Natural killer cell (primary cell): ENCODE measurements around the gene OXCT1. TPM values are rescaled to one million over a fixed set of nuclear protein-coding genes. Genes with fewer than 3 reads are reported as not detected.
A peak's percentile ranks its signal among the peaks of the same experiment; 100 is the strongest.

Experiments used
- ATAC-seq, 3 donors: fragments of 150-1000 bp in 2 of 3; fragments of 200-7000 bp in 1 of 3; cut with Tn5 transposase; 1 replicate in 1 of 3; 2 replicates in 2 of 3; pipeline ENCODE4 v1.10.0; 2021; ENCODE audit warnings: mild to moderate bottlenecking in 2 of 3, moderate library complexity in 2 of 3
- DNase-seq, 2 donors: peaks; one replicate each; pipeline versions ENCODE4 v3.0.0 to v3.0.0-alpha.2; 2013 to 2021; ENCODE audit warnings: mixed read lengths in 1 of 2
- H3K27ac ChIP-seq: one replicate; pipeline ENCODE4 v1.5.1; 2013; ENCODE audit warnings: mild to moderate bottlenecking, low read length
- H3K27me3 ChIP-seq: one replicate; pipeline ENCODE4 v1.6.1; 2013; ENCODE audit warnings: low read length; ENCODE audit not compliant: control insufficient read depth, insufficient read depth
- H3K36me3 ChIP-seq: one replicate; pipeline ENCODE4 v1.6.1; 2013; ENCODE audit warnings: low read length; ENCODE audit not compliant: control insufficient read depth, insufficient read depth
- H3K4me1 ChIP-seq: one replicate; pipeline ENCODE4 v1.6.1; 2013; ENCODE audit warnings: low read length; ENCODE audit not compliant: control insufficient read depth, insufficient read depth
- H3K4me3 ChIP-seq: one replicate; pipeline ENCODE4 v1.5.1; 2013; ENCODE audit warnings: low read length
- H3K9me3 ChIP-seq: one replicate; pipeline ENCODE4 v1.6.1; 2013; ENCODE audit warnings: low read length; ENCODE audit not compliant: control insufficient read depth, insufficient read depth
- H3K27ac Mint-ChIP-seq, 2 donors: one replicate each; pipeline ENCODE4 v1.8.0; 2022; ENCODE audit warnings: mild to moderate bottlenecking in 2 of 2, mixed read lengths in 2 of 2, moderate library complexity in 1 of 2
- H3K27me3 Mint-ChIP-seq, 2 donors: one replicate each; pipeline ENCODE4 v1.8.0; 2022; ENCODE audit warnings: low read depth in 2 of 2, mixed read lengths in 2 of 2
- H3K36me3 Mint-ChIP-seq: one replicate; pipeline ENCODE4 v1.8.0; 2022; ENCODE audit warnings: mixed read lengths
- H3K4me1 Mint-ChIP-seq, 2 donors: one replicate each; pipeline ENCODE4 v1.8.0; 2022; ENCODE audit warnings: mixed read lengths in 2 of 2
- H3K4me3 Mint-ChIP-seq: one replicate; pipeline ENCODE4 v1.8.0; 2022; ENCODE audit warnings: mild to moderate bottlenecking, moderate library complexity, mixed read lengths
- H3K9me3 Mint-ChIP-seq, 2 donors: one replicate each; pipeline ENCODE4 v1.8.0; 2022; ENCODE audit warnings: mixed read lengths in 2 of 2
- WGBS: methylation state at CpG from one replicate; pipeline ENCODE4 v1.1.7; 2013; ENCODE audit warnings: missing lambda C conversion rate; ENCODE audit not compliant: insufficient coverage; 5-methylcytosine and 5-hydroxymethylcytosine counted together
- intact Hi-C: fragments of 100-400 bp; cut with micrococcal nuclease; formaldehyde crosslinking; loops from one replicate; pipeline ENCODE4 v1.14.2; 2022
- total RNA-seq, 4 donors: library from RNA; stranded (reverse); fragments of 120-200 nt in 1 of 4; gene quantifications; one replicate each; pipeline versions ENCODE4 v1.2.3 to v1.2.4, GENCODE V29; 2013 to 2022
- TF ChIP-seq, protein P1 (sequence below): fragments of 200-600 bp; IDR thresholded peaks from one replicate; pipeline ENCODE4 v1.8.0; 2022; ENCODE audit warnings: antibody characterized with exemption

The OXCT1 gene
- total RNA-seq, 3 donors from 2014 or later (not counting 1 experiment from before 2014, with no cell fraction given), result 17.1 to 19.9 (median 18.0) TPM

DNA sequence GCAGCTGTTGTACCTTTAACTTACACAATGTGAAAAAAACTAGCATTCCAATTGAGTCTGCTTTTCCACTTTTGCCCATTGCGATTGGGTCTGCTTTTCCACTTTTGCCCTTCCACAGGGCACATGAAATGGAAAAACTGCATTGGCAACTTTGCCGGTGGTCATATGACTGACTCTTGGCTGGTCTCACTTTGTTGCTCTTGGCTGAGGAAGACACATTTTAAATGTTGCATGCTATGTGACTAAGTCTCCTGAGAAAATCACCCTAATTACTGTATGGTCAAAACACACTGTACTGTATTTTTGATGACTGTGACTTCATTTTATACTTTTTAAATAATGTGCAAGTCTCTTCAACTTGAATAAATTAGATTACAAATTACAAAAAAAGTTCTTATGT lies 1.6 kb upstream of the OXCT1 start:
- TF ChIP-seq, protein P1, sequence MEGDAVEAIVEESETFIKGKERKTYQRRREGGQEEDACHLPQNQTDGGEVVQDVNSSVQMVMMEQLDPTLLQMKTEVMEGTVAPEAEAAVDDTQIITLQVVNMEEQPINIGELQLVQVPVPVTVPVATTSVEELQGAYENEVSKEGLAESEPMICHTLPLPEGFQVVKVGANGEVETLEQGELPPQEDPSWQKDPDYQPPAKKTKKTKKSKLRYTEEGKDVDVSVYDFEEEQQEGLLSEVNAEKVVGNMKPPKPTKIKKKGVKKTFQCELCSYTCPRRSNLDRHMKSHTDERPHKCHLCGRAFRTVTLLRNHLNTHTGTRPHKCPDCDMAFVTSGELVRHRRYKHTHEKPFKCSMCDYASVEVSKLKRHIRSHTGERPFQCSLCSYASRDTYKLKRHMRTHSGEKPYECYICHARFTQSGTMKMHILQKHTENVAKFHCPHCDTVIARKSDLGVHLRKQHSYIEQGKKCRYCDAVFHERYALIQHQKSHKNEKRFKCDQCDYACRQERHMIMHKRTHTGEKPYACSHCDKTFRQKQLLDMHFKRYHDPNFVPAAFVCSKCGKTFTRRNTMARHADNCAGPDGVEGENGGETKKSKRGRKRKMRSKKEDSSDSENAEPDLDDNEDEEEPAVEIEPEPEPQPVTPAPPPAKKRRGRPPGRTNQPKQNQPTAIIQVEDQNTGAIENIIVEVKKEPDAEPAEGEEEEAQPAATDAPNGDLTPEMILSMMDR, result no peak

DNA sequence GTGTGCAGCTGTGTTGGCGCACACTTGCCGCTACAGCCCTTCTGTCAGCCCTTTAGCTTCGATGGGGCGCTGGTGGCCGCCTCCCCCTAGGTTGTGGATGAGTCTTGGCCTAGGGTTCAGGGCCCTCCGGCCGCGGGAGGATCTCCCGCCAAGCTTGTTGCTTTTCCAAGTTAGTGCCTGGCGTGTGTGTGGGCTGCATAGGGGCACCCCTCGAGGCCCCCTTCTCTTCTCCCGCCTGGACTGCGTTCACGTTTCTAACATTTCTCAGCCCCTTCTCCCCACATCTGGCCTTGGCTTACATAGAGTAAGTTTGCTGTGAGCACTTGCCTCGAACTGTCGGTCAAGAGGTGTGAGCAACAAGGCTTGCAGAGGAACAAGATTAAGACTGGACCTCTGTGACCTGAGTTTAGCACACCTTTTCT lies 413 bp upstream of the OXCT1 start:
- H3K4me1 Mint-ChIP-seq, result peaks cover 22 to 34% of the 10 kb centered on the region in 2 donors
- peaks cover 3 to 10% of the 10 kb centered on the region in 2 donors for H3K27me3 Mint-ChIP-seq
- DNase-seq, result no peak
- Histone ChIP-seq H3K27ac (peak overlapping the region; percentile 80), H3K27me3 (no peaks in the 10 kb centered on the region), H3K4me1 (peaks cover 22% of the 10 kb centered on the region), H3K36me3 (no peaks in the 10 kb centered on the region), H3K9me3 (no peaks in the 10 kb centered on the region), H3K4me3 (peak overlapping the region; percentile 94)
- TF ChIP-seq, protein P1, result no peak
- intact Hi-C loops, result loop anchor here (1.0 kb wide), 2 partner anchors 34 to 55 kb away; partner anchors contain the start of genes FBXO4 and RIMOC1
- no peaks in the 10 kb centered on the region for H3K9me3 Mint-ChIP-seq
- peak overlapping the region; percentile 84 to 89 for H3K27ac Mint-ChIP-seq
- H3K4me3 Mint-ChIP-seq, result peak overlapping the region; percentile 91
- 11% methylated on average over 16 of the region's 16 CpGs for WGBS
- no peaks in the 10 kb centered on the region for H3K36me3 Mint-ChIP-seq
- no peak for ATAC-seq

More for the DNA sequence above, 1.6 kb upstream of the OXCT1 start:
- intact Hi-C loops, result no loop called here
- H3K9me3 ChIP-seq, result no peaks in the 10 kb centered on the region
- no peak overlapping the region for H3K4me3 ChIP-seq
- WGBS, result 98% methylated on average over 2 of the region's 2 CpGs
- H3K36me3 ChIP-seq, result no peaks in the 10 kb centered on the region
- peaks cover 22% of the 10 kb centered on the region for H3K4me1 ChIP-seq
- Mint-ChIP-seq H3K4me1 (peaks cover 22 to 34% of the 10 kb centered on the region in 2 donors), H3K36me3 (no peaks in the 10 kb centered on the region), H3K4me3 (no peak overlapping the region), H3K27ac (no peak overlapping the region), H3K27me3 (peaks cover 4 to 11% of the 10 kb centered on the region in 2 donors), H3K9me3 (no peaks in the 10 kb centered on the region)
- ATAC-seq, result no peak
- no peak overlapping the region for H3K27ac ChIP-seq
- no peaks in the 10 kb centered on the region for H3K27me3 ChIP-seq
- no peak for DNase-seq

DNA sequence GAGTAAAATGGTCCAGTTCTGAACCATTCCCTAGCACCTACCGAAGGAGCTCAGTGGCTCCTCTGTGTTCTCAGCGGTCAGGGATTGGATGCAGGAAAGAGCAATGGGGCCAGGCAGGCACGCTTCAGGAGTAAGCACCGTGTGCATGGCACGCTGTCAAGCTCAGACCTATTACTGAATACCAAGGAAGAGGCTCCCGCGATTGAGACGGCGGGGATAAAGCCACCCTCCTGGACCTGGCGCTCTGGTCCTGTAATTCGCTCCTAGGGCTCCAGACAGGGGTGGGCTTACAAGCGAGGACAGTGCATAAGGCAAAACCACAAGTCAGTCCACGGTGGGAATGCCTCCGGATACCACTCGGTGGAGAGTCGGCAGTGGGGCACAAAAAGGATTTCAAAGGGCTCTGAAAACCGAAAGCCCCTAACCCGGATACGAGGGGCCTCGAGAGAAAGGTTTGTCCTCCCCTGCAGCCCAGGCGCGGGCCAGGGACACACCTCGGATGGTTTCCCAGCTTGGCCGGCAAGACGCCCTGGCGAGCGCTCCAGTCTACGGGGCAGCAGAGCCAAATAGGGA lies 988 bp downstream of the OXCT1 start:
- peaks cover 22 to 40% of the 10 kb centered on the region in 2 donors for H3K4me1 Mint-ChIP-seq
- peak overlapping the region; percentile 94 for H3K4me3 ChIP-seq
- H3K9me3 ChIP-seq, result no peaks in the 10 kb centered on the region
- no peaks in the 10 kb centered on the region for H3K27me3 Mint-ChIP-seq
- peaks cover 22% of the 10 kb centered on the region for H3K4me1 ChIP-seq
- peak overlapping the region; percentile 80 for H3K27ac ChIP-seq
- no peaks in the 10 kb centered on the region for H3K27me3 ChIP-seq
- 29% methylated on average over 28 of the region's 28 CpGs for WGBS
- H3K9me3 Mint-ChIP-seq, result no peaks in the 10 kb centered on the region
- ATAC-seq (no peak), DNase-seq (peak in 1 of 2 donors; percentile 50)
- H3K27ac Mint-ChIP-seq, result peak overlapping the region; percentile 84 to 89
- intact Hi-C loops, result no loop called here
- TF ChIP-seq, protein P1, result no peak
- peak overlapping the region; percentile 91 for H3K4me3 Mint-ChIP-seq
- H3K36me3 ChIP-seq, result no peaks in the 10 kb centered on the region
- no peaks in the 10 kb centered on the region for H3K36me3 Mint-ChIP-seq
